HFF-Myc (cell line): Measurements from ENCODE around the gene PLCL1.
"Not testable (repeated sequence)": the region's sequence is repeated elsewhere in the genome, so short reads cannot be mapped to it uniquely, and the experiment has no call there.

Experiments
- DNase-seq: peaks from one replicate; pipeline ENCODE4 v3.0.0-alpha.2; 2011; ENCODE audit warnings: low read depth; ENCODE audit errors: extremely low read depth
- H3K4me3 ChIP-seq: replicated peaks from 2 replicates; pipeline ENCODE4 v1.5.1; 2011; ENCODE audit warnings: low read depth, mild to moderate bottlenecking, control low read depth, low read length
- TF ChIP-seq, protein P1 (sequence below): IDR thresholded peaks from 2 replicates; pipeline ENCODE4 v1.5.1; 2012; ENCODE audit warnings: mild to moderate bottlenecking, low read depth, low read length, control low read depth; ENCODE audit errors: missing control alignments

PLCL1 gene

DNA sequence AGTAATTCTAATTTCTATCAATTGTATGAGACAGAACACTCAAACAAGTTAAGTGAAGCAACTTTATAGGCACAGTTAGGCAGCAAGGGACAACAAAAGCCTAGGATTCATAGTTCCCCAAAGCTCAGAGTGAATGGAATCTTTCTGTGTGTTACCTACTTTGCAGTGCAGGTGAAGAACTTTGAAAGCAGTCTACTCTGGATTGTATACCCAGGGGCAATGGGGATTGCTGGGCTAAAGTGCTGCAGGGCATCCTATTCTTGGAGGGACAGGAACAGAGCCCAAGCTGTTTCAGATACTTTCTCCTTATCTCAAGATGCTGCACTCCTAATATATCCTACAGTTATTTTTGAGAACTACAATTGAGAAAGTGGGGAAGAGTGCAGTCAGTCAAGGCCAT lies 207.6 kb downstream of the PLCL1 start:
- no peak overlapping the region for H3K4me3 ChIP-seq
- no peak for DNase-seq
- TF ChIP-seq, protein P1, sequence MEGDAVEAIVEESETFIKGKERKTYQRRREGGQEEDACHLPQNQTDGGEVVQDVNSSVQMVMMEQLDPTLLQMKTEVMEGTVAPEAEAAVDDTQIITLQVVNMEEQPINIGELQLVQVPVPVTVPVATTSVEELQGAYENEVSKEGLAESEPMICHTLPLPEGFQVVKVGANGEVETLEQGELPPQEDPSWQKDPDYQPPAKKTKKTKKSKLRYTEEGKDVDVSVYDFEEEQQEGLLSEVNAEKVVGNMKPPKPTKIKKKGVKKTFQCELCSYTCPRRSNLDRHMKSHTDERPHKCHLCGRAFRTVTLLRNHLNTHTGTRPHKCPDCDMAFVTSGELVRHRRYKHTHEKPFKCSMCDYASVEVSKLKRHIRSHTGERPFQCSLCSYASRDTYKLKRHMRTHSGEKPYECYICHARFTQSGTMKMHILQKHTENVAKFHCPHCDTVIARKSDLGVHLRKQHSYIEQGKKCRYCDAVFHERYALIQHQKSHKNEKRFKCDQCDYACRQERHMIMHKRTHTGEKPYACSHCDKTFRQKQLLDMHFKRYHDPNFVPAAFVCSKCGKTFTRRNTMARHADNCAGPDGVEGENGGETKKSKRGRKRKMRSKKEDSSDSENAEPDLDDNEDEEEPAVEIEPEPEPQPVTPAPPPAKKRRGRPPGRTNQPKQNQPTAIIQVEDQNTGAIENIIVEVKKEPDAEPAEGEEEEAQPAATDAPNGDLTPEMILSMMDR: no peak

DNA sequence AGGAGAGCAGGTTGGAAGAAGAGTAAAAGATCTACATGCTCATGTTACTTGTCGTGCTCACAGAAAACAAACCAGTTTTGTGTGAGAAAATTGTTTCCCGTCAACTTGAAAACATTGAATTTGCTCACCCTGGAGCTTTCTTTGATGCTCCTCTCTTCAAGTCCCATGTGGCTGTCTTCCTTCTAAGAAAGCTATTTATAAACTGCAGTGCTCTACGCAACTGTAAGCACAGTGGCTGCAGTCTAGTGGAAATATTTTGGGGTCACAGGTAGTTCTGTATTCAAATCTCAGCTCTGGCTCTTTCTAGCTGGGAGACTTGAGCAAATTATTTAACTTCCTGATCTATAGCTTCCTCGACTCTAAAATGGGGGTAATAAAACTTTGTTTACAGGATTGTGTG lies 211.8 kb downstream of the PLCL1 start:
- no peak overlapping the region for H3K4me3 ChIP-seq
- DNase-seq: no peak
- TF ChIP-seq, protein P1: no peak

DNA sequence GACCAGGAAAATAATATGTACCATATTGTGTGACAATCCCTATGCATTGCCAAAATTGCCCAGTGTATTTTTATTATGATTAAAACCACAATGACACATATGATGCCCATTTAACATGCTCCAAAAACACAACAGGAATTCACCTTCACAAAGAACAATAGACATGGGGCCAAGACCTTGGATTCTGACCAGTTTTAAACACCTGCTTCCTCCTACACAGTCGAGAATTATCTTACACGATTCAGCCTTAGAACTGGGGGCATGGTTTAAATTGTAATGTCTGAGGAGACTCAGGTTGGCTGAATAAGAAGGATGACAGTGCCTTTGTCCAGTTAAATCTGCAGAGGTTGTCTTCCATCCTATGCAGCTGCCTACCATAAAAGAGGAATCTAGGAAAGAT lies 212.7 kb downstream of the PLCL1 start:
- DNase-seq: no peak
- H3K4me3 ChIP-seq: no peak overlapping the region
- TF ChIP-seq, protein P1: no peak

DNA sequence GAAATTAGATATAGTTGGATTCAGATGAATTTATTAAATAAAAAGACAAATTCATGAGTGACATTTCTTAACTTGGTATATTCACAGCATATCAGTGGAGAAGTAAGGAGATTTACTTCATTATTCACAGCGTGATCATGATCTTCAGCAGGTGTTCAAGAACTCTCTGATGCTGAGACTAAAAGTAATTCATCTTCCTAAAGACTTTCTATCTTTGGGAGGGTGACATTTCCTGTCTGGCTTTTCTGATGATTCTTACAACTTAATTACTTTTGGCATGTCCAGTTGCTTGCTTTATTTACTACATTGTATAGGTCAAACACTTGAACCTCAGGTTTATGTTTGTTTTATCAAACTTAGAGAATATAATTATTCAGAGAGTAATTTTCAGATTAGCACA lies 224.6 kb downstream of the PLCL1 start:
- no peak for DNase-seq
- no peak overlapping the region for H3K4me3 ChIP-seq
- TF ChIP-seq, protein P1: no peak

DNA sequence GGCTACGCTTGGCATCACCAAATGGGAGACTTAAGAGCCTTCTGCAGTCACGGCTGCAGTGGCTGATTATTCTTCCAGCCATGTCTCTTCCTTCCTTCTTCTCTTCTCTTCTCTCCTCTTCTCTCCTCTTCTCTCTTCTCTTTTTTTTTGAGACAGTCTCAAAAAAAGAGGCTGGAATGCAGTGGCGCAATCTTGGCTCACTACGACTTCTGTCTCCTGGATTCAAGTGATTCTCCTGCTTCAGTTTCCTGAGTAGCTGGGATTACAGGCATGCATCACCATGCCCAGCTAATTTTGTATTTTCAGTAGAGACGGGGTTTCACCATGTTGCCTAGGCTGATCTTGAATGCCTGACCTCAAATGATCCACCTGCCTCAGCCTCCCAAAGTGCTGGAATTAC lies 225.2 kb downstream of the PLCL1 start:
- not testable (repeated sequence) for DNase-seq, H3K4me3 ChIP-seq

DNA sequence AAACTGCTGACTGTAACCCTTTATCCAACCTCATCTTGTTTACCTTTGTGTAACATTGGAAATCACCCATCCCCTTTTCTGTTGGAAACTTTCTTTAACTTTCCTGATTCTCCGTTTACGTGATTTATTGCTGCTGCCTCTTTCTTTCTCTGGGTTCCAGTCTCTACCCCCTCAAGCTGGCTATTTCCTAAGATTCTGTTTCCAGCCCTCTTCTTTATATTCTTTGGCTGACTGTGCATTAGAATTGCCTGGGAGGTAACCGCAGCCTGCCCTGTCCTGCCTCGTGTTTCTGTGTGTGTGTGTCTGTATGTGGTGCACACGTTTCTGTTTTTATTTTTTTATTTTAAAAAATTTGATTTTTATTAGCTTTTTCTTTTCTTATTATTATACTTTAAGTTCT lies 229.2 kb downstream of the PLCL1 start:
- TF ChIP-seq, protein P1: no peak
- no peak overlapping the region for H3K4me3 ChIP-seq
- DNase-seq: no peak

DNA sequence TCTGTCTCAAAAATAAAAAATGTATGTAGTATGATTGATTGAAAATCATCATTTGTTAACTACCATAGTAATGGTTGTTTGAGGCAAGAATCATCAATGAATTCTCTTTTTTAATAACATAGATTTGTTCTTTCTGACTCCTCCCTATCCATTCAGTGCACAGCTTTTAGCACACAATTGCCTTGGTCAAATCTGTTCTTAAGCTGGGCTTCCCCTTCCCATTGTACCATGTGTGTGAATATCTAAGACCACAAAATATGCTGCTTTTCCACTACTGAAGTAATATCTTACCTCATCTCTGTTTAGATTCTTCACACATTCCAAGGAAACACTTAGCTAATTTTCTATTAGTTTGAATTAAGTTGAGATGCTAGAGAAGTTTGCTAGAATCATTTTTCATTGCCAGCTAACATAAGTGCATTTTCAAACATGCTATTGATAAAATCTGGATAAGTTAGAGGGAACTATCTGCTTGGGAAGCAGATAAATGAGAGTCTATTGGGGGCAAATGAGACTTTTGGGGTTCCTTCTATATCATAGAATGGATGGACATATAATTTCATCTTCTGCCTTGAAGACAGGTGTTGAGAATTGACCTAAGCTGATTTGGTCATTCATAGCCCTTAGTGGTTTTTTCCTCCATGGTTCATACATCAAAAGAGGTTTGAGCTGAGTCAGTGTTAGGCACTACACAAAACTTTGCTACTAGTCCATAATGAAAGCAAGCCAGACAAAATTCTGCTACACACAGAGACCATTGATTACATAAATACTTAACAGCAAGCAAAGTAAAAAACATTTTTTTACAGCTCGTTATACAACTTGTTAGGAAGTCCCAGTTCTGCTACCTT lies 231.9 kb downstream of the PLCL1 start:
- H3K4me3 ChIP-seq: no peak overlapping the region
- TF ChIP-seq, protein P1: no peak
- DNase-seq: no peak
